GM12878 (cell line): ENCODE results near the gene IFT172. TPM values are rescaled to one million over a fixed set of nuclear protein-coding genes. Genes with fewer than 3 reads are reported as not detected.

Experiments
- BACH1 ChIP-seq: fragments of 450-650 bp; IDR thresholded peaks from 2 replicates; pipeline ENCODE4 v1.6.1; 2017; ENCODE audit warnings: mild to moderate bottlenecking, borderline replicate concordance
- BCL11A ChIP-seq: IDR thresholded peaks from 2 replicates; pipeline ENCODE4 v1.6.1; 2011; ENCODE audit warnings: low read depth, low read length
- BRCA1 ChIP-seq: IDR thresholded peaks from 2 replicates; pipeline ENCODE4 v1.6.1; 2011; ENCODE audit warnings: low read depth, low read length, improper control_type of control experiment
- CBX5 ChIP-seq: sonication (generic); IDR thresholded peaks from 2 replicates; pipeline ENCODE4 v1.6.1; 2016; ENCODE audit warnings: low read depth, moderate library complexity, mild to moderate bottlenecking, inconsistent platforms
- CHD1 ChIP-seq: IDR thresholded peaks from 2 replicates; pipeline ENCODE4 v1.6.1; 2012; ENCODE audit warnings: low read depth, low read length, improper control_type of control experiment
- CREM ChIP-seq: IDR thresholded peaks from 2 replicates; pipeline ENCODE4 v1.6.1; 2014; ENCODE audit warnings: antibody characterized with exemption, low read depth
- DPF2 ChIP-seq: fragments of 450-650 bp; IDR thresholded peaks from 2 replicates; pipeline ENCODE4 v1.6.1; 2017; ENCODE audit warnings: mild to moderate bottlenecking
- E4F1 ChIP-seq: fragments of 450-650 bp; IDR thresholded peaks from 2 replicates; pipeline ENCODE4 v1.6.1; 2018; ENCODE audit warnings: borderline replicate concordance, mild to moderate bottlenecking; ENCODE audit not compliant: partially characterized antibody
- FOXM1 ChIP-seq: IDR thresholded peaks from 2 replicates; pipeline ENCODE4 v1.6.1; 2012; ENCODE audit warnings: low read depth, mild to moderate bottlenecking, inconsistent platforms, low read length, moderate library complexity
- GABPA ChIP-seq: IDR thresholded peaks from 2 replicates; pipeline ENCODE4 v1.6.1; 2014; ENCODE audit warnings: antibody characterized with exemption, low read depth, mild to moderate bottlenecking, inconsistent platforms
- HDGF ChIP-seq: fragments of 450-650 bp; IDR thresholded peaks from 2 replicates; pipeline ENCODE4 v1.6.1; 2016; ENCODE audit warnings: antibody characterized with exemption
- IRF3 ChIP-seq: fragments of 450-650 bp; IDR thresholded peaks from 2 replicates; pipeline ENCODE4 v1.6.1; 2014; ENCODE audit warnings: mild to moderate bottlenecking
- NR2C2 ChIP-seq: IDR thresholded peaks from 2 replicates; pipeline ENCODE4 v1.6.1; 2011; ENCODE audit warnings: borderline replicate concordance, low read depth; ENCODE audit not compliant: control insufficient read depth, insufficient read length
- POLR2AphosphoS2 ChIP-seq: IDR thresholded peaks from 2 replicates; pipeline ENCODE4 v1.6.1; 2011; ENCODE audit warnings: low read depth, mild to moderate bottlenecking, low read length, improper control_type of control experiment, moderate library complexity
- POLR2AphosphoS5 ChIP-seq: IDR thresholded peaks from 2 replicates; pipeline ENCODE4 v1.6.1; 2011; ENCODE audit warnings: mild to moderate bottlenecking, low read length, inconsistent platforms
- RAD21 ChIP-seq: IDR thresholded peaks from 2 replicates; pipeline ENCODE4 v1.6.1; 2011; ENCODE audit warnings: mild to moderate bottlenecking, low read depth, low read length, moderate library complexity; ENCODE audit not compliant: insufficient read depth
- RB1 ChIP-seq: fragments of 450-650 bp; formaldehyde crosslinking; IDR thresholded peaks from 2 replicates; pipeline ENCODE4 v1.6.1; 2017; ENCODE audit warnings: mild to moderate bottlenecking, borderline replicate concordance
- RUNX3 ChIP-seq: IDR thresholded peaks from 2 replicates; pipeline ENCODE4 v1.6.1; 2012; ENCODE audit warnings: low read length, inconsistent platforms
- SMC3 ChIP-seq: IDR thresholded peaks from 2 replicates; pipeline ENCODE4 v1.6.1; 2011; ENCODE audit warnings: low read length, improper control_type of control experiment, borderline replicate concordance
- SREBF1 ChIP-seq: IDR thresholded peaks from 2 replicates; pipeline ENCODE4 v1.6.1; 2012; ENCODE audit warnings: mild to moderate bottlenecking, low read length
- SREBF2 ChIP-seq: IDR thresholded peaks from 2 replicates; pipeline ENCODE4 v1.6.1; 2012; ENCODE audit warnings: mild to moderate bottlenecking, low read length
- ZNF274 ChIP-seq: IDR thresholded peaks from one replicate; pipeline ENCODE4 v1.8.0; 2011; ENCODE audit not compliant: insufficient read length, insufficient read depth
- polyA plus RNA-seq, 11 experiments: library from polyadenylated mRNA; depleted of rRNA in 4 of 11; unstranded in 6 of 11; stranded (reverse) in 5 of 11; fragments of >200 nt; fragmentation: Nextera tagmentation in 4 of 11; fragmentation: Illumina TruSeq in 1 of 11; extraction: Ambion mirVana in 4 of 11; extraction: Trizol in 1 of 11; gene quantifications; 1 replicate in 1 of 11; 2 replicates in 10 of 11; pipeline versions ENCODE4 v1.2.1 to v1.2.3, GENCODE V29; 2011 to 2016; ENCODE audit warnings: inconsistent platforms in 2 of 11, missing spikeins in 2 of 11, low read depth in 1 of 11
- total RNA-seq, 4 experiments: library from RNA; depleted of rRNA in 3 of 4; stranded (reverse); fragments of >200 nt in 3 of 4; fragmentation: Illumina TruSeq in 1 of 4; extraction: Trizol in 1 of 4; gene quantifications; 2 replicates each; pipeline versions ENCODE4 v1.2.1 to v1.2.3, GENCODE V29; 2013 to 2021
- TF ChIP-seq, protein P1 (sequence below): fragments of 150-350 bp; IDR thresholded peaks from 2 replicates; pipeline ENCODE4 v1.6.1; 2014; ENCODE audit warnings: mild to moderate bottlenecking, low read depth, low read length
- TF ChIP-seq, protein P2 (sequence below): fragments of 450-650 bp; IDR thresholded peaks from 2 replicates; pipeline ENCODE4 v1.6.1; 2016; ENCODE audit warnings: mild to moderate bottlenecking
- TF ChIP-seq, protein P3 (sequence below), 3 experiments: IDR thresholded peaks in 2 of 3; conservative IDR thresholded peaks in 1 of 3; 2 replicates each; pipeline ENCODE4 v1.5.1; 2011; ENCODE audit warnings: low read depth in 3 of 3, low read length in 3 of 3, mild to moderate bottlenecking in 3 of 3, control low read depth in 2 of 3, moderate library complexity in 2 of 3, inconsistent platforms in 1 of 3, mixed read lengths in 1 of 3; ENCODE audit not compliant: control insufficient read depth in 2 of 3, insufficient read depth in 1 of 3; ENCODE audit errors: extremely low read depth in 1 of 3

The IFT172 gene
- total and polyA plus RNA-seq, 10 of the 15 experiments (the other 5 are each of a cell fraction or from before 2014, with no cell fraction given), result 2.4 to 8.6 (median 6.2) TPM

DNA sequence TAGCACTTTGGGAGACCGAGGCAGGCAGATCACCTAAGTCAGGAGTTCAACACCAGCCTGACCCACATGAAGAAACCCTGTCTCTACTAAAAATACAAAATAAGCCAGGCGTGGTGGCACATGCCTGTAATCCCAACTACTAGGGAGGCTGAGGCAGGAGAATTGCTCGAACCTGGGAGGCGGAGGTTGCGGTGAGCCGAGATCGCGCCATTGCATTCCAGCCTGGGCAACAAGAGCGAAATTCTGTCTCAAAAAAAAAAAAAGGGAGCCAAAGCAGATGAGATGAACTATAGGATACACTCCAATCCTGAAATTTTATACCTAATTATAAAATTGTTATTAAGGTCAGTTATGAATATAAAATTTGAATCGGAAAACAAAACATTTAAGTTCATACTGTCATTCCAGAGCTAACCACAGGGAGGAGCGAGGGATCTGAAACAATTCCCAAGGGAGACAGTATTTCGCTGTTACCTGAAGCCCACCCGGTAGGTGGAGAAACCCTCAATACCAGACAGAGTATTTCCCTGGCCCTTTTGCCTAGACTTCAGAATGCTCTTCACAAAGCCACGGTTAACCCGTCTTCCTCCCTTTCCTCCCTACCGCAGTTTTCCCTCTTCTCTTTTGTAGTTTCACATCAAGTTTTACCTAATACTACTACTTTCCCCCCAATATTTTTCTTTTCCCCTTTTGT is 81.6 kb downstream of the IFT172 start (continued):
- TF ChIP-seq ZNF274 (no peak), GABPA (no peak), CBX5 (no peak), POLR2AphosphoS5 (no peak), E4F1 (no peak), POLR2AphosphoS2 (no peak), FOXM1 (no peak), CHD1 (no peak), BCL11A (no peak), BACH1 (no peak), DPF2 (no peak), RUNX3 (peak; percentile 16; the same call in 1 of the 2 replicates), HDGF (no peak), RB1 (no peak), BRCA1 (no peak), SREBF1 (no peak), NR2C2 (no peak), CREM (no peak), RAD21 (peak; percentile 32), SREBF2 (no peak), IRF3 (no peak), SMC3 (peak; percentile 31; the same call in 1 of the 2 replicates)
- TF ChIP-seq, protein P1, sequence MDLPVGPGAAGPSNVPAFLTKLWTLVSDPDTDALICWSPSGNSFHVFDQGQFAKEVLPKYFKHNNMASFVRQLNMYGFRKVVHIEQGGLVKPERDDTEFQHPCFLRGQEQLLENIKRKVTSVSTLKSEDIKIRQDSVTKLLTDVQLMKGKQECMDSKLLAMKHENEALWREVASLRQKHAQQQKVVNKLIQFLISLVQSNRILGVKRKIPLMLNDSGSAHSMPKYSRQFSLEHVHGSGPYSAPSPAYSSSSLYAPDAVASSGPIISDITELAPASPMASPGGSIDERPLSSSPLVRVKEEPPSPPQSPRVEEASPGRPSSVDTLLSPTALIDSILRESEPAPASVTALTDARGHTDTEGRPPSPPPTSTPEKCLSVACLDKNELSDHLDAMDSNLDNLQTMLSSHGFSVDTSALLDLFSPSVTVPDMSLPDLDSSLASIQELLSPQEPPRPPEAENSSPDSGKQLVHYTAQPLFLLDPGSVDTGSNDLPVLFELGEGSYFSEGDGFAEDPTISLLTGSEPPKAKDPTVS, result no peak
- TF ChIP-seq, protein P2, sequence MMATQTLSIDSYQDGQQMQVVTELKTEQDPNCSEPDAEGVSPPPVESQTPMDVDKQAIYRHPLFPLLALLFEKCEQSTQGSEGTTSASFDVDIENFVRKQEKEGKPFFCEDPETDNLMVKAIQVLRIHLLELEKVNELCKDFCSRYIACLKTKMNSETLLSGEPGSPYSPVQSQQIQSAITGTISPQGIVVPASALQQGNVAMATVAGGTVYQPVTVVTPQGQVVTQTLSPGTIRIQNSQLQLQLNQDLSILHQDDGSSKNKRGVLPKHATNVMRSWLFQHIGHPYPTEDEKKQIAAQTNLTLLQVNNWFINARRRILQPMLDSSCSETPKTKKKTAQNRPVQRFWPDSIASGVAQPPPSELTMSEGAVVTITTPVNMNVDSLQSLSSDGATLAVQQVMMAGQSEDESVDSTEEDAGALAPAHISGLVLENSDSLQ, result no peak
- TF ChIP-seq, protein P3, sequence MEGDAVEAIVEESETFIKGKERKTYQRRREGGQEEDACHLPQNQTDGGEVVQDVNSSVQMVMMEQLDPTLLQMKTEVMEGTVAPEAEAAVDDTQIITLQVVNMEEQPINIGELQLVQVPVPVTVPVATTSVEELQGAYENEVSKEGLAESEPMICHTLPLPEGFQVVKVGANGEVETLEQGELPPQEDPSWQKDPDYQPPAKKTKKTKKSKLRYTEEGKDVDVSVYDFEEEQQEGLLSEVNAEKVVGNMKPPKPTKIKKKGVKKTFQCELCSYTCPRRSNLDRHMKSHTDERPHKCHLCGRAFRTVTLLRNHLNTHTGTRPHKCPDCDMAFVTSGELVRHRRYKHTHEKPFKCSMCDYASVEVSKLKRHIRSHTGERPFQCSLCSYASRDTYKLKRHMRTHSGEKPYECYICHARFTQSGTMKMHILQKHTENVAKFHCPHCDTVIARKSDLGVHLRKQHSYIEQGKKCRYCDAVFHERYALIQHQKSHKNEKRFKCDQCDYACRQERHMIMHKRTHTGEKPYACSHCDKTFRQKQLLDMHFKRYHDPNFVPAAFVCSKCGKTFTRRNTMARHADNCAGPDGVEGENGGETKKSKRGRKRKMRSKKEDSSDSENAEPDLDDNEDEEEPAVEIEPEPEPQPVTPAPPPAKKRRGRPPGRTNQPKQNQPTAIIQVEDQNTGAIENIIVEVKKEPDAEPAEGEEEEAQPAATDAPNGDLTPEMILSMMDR (IDR thresholded peaks at IDR 0.05 in 2 of 3, conservative IDR thresholded peaks at IDR 0.05 in 1 of 3; ENCODE audit: control insufficient read depth in 2 of 3, extremely low read depth in 1 of 3, insufficient read depth in 1 of 3, low read depth in 3 of 3, low read length in 3 of 3), result peak; percentile 15 to 36 (median 33); a peak in 3 of 6 replicates
